Spleen (tissue), 7 donors: ENCODE results near the gene ISOC2.

Experiments
- CTCF ChIP-seq, 11 experiments: fragments of 200-600 bp in 7 of 11; fragments of 450-650 bp in 4 of 11; sonication (generic) in 4 of 11; IDR thresholded peaks in 8 of 11; conservative IDR thresholded peaks in 3 of 11; 1 replicate in 7 of 11; 2 replicates in 4 of 11; pipeline versions ENCODE4 v1.4.0 to v1.8.0; 2016 to 2021; ENCODE audit warnings: antibody characterized with exemption in 11 of 11, inconsistent platforms in 4 of 11, mild to moderate bottlenecking in 1 of 11
- POLR2A ChIP-seq, 3 donors: fragments of 450-650 bp; IDR thresholded peaks; one replicate each; pipeline ENCODE4 v1.5.1; 2017; ENCODE audit warnings: antibody characterized with exemption in 3 of 3, mild to moderate bottlenecking in 1 of 3
- donor health status: DM: no; HTN: no; CAD: no; lungs with moderate emphysema.
- donor health status: DM: no; HTN: no; CAD: no.
- donor health status: DM: no; HTN: no; CAD: no.

GRCh38 chr19:55435020-55435419 is 26.4 kb downstream of the ISOC2 start:
- TF ChIP-seq CTCF (IDR thresholded peaks at IDR 0.05 in 8 of 11, conservative IDR thresholded peaks at IDR 0.05 in 3 of 11) (no peak), POLR2A (IDR thresholded peaks at IDR 0.05) (no peak)
